ENCODE results near the gene PLEKHM3. TPM values are rescaled to one million over a fixed set of nuclear protein-coding genes. Genes with fewer than 3 reads are reported as not detected.
A peak's percentile ranks its signal among the peaks of the same experiment; 100 is the strongest.
"Not testable (repeated sequence)": the region's sequence is repeated elsewhere in the genome, so short reads cannot be mapped to it uniquely, and the experiment has no call there.

Gene PLEKHM3
- total RNA-seq, 1 donor from 2014 or later = 12.1 TPM

DNA sequence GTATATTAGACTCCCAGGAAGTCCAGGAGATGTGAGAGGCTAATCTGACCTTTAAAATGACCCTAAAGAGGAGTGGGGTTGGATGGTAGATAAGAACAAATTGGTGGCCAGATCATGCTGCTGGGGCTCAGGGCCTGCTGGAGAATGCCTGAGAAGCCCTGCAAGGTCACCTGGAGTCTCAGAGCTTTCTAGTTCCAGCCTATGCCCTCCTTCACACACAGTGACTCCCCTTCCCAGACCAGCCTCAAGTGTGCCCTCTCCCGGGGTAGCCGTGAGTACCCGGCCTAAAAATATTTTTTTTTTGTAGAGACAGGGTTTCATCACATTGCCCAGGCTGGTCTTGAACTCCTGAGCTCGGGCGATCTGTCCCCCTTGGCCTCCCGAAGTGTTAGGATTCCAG, 211.4 kb downstream of the PLEKHM3 start:
- H3K9me3 Mint-ChIP-seq = no peaks in the 10 kb centered on the region
- H3K36me3 Mint-ChIP-seq = no peaks in the 10 kb centered on the region
- peak overlapping the region; percentile 51 for H3K27ac Mint-ChIP-seq
- no peak for DNase-seq (ENCODE audit: extremely low spot score, unreplicated experiment)
- no peak overlapping the region for H3K4me3 Mint-ChIP-seq
- peaks cover 6% of the 10 kb centered on the region for H3K27me3 Mint-ChIP-seq
- peaks cover 16% of the 10 kb centered on the region for H3K4me1 Mint-ChIP-seq (ENCODE audit: unreplicated experiment)
- TF ChIP-seq, protein P1, sequence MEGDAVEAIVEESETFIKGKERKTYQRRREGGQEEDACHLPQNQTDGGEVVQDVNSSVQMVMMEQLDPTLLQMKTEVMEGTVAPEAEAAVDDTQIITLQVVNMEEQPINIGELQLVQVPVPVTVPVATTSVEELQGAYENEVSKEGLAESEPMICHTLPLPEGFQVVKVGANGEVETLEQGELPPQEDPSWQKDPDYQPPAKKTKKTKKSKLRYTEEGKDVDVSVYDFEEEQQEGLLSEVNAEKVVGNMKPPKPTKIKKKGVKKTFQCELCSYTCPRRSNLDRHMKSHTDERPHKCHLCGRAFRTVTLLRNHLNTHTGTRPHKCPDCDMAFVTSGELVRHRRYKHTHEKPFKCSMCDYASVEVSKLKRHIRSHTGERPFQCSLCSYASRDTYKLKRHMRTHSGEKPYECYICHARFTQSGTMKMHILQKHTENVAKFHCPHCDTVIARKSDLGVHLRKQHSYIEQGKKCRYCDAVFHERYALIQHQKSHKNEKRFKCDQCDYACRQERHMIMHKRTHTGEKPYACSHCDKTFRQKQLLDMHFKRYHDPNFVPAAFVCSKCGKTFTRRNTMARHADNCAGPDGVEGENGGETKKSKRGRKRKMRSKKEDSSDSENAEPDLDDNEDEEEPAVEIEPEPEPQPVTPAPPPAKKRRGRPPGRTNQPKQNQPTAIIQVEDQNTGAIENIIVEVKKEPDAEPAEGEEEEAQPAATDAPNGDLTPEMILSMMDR (conservative IDR thresholded peaks at IDR 0.05) = no peak

DNA sequence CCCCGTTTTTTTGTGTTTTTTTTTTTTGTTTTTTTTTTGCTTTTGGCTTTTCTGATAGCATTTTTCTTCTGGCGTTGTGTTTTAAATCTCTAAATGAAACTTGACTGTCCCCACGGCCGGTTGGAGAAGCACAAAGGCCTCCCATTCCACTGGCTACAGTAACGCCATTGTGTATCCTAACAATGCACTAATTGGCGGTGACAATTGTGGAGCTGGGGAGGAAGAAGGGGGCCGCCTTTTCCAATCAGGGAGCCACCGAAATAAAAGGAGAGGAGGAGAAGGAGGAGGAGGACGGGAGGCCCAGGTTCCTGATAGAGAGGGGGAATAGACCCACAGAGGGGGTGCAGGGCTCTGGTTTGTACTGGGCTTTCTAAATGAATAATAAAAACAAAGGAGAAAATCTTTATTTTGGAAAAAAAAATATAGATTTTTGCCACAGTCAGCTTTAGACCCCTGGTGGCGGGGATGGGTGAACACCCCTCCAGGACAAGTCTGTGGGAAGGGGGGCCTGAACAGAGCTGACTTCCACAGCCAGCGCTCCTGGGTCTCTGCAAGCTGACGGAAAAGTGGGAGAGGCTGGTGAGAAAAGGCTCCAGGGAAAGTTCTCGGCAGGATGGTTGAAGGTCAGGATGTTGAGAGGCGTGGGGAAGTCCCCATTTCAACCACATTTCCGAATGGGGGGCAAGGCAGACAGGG, 212.0 kb downstream of the PLEKHM3 start:
- no peaks in the 10 kb centered on the region for H3K36me3 Mint-ChIP-seq
- H3K27ac Mint-ChIP-seq = peak overlapping the region; percentile 51
- peaks cover 16% of the 10 kb centered on the region for H3K4me1 Mint-ChIP-seq (ENCODE audit: unreplicated experiment)
- TF ChIP-seq, protein P1 (conservative IDR thresholded peaks at IDR 0.05) = peak; percentile 73
- no peak overlapping the region for H3K4me3 Mint-ChIP-seq
- no peaks in the 10 kb centered on the region for H3K9me3 Mint-ChIP-seq
- no peak for DNase-seq (ENCODE audit: extremely low spot score, unreplicated experiment)
- H3K27me3 Mint-ChIP-seq = peaks cover 6% of the 10 kb centered on the region

DNA sequence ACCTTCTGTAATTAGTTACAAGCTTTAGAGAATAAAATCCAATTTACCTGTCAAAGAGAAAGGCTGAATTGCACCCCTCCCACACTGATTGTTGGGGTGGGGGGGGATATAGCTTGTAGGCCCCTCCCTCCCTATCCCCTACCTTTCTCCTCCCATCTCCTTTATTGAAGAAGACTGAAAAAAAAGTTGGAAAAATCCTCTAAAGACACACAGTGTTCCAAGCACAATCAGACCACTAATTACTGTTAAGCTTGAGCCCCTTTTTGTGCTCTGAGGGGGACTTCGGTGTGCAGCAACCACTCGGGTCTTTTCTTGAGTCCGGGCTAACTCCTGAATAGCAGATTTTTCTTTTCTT, 212.6 kb downstream of the PLEKHM3 start:
- H3K27me3 Mint-ChIP-seq = peaks cover 6% of the 10 kb centered on the region
- H3K4me1 Mint-ChIP-seq (ENCODE audit: unreplicated experiment) = peaks cover 16% of the 10 kb centered on the region
- no peaks in the 10 kb centered on the region for H3K36me3 Mint-ChIP-seq
- no peak for DNase-seq (ENCODE audit: extremely low spot score, unreplicated experiment)
- no peaks in the 10 kb centered on the region for H3K9me3 Mint-ChIP-seq
- no peak overlapping the region for H3K27ac Mint-ChIP-seq
- H3K4me3 Mint-ChIP-seq = no peak overlapping the region
- TF ChIP-seq, protein P1 (conservative IDR thresholded peaks at IDR 0.05) = no peak

DNA sequence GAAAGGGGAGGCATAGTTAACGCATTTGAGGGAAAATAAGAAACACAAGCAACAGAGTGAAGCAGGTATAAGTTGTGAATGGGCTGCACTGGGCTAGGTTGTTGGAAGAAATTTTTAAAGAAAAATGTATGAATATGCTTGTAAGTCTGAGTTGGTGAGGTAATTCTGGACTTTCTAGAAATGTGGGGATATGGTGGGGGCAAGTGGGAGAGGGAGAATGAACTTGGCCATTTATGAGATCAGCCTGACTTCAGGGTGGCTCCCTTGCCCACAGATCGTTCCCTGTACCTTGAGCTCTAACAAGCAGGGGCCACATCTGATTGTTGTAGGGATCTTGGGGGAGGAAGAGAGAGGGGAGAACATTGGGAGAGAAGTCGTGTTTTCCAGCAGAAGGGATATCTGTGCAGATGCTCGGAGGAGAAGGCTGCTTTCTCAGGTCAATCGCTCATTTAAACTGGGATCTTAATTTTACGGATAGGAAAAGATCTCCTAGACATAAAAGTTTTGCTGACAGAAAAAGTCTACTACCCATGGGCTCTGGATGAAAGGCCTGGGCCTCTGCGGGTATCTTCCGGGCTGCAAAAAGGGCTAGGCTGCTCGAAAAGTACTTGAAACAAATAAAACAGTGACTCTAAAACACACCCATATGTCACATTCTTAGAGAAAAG, 213.1 kb downstream of the PLEKHM3 start:
- Mint-ChIP-seq H3K4me1 (ENCODE audit: unreplicated experiment) (peaks cover 16% of the 10 kb centered on the region), H3K4me3 (peak overlapping the region; percentile 3), H3K9me3 (no peaks in the 10 kb centered on the region), H3K36me3 (no peaks in the 10 kb centered on the region), H3K27ac (peak overlapping the region; percentile 52), H3K27me3 (peaks cover 6% of the 10 kb centered on the region)
- TF ChIP-seq, protein P1 (conservative IDR thresholded peaks at IDR 0.05) = no peak
- no peak for DNase-seq (ENCODE audit: extremely low spot score, unreplicated experiment)

DNA sequence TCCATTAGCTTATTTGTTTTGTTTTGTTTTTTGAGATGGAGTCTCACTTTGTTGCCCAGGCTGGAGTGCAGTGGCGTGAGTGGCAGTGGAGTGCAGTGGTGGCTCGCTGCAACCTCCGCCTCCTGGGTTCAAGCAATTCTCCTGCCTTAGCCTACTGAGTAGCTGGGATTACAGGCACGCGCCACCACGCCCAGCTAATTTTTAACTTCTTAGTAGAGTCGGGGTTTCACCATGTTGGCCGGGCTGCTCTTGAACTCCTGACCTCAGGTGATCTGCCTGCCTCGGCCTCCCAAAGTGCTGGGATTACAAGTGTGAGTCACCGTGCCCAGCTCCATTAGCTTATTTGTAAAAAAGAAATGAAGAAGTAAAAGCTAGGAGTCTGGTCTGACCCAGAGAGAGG, 213.7 kb downstream of the PLEKHM3 start:
- not testable (repeated sequence) for H3K27me3 Mint-ChIP-seq; H3K27ac Mint-ChIP-seq; H3K4me3 Mint-ChIP-seq; DNase-seq (ENCODE audit: extremely low spot score, unreplicated experiment); H3K36me3 Mint-ChIP-seq; H3K9me3 Mint-ChIP-seq
- H3K4me1 Mint-ChIP-seq (ENCODE audit: unreplicated experiment) = peaks cover 16% of the 10 kb centered on the region

DNA sequence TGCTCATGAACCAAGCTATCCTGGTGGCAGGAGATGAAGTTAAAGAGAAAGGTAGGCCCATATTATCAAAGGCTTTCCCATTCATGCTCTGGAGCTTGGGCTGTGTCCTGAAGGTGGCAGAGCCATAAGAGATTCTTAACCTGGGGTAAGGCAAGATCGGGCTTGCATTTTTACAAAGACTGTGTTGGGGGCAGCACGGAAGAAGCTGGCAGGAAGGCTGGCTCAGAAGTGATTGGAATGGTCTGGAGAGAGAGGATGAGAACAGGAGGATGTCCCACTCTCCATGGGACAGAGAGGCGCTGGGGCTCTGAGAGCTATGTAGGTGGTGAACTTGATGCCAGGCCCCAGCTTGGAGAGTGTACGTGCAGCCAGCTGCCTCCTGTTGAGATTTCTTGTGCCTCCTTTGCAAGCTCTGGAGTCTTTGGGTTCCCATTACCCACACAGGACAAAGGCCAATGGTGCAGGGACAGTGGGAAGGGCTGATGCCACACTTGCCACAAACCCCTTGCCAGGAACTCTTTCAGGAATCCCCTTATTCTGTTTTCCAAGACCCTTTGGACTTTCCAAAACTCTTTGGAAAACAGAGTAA, 215.0 kb downstream of the PLEKHM3 start:
- H3K4me1 Mint-ChIP-seq (ENCODE audit: unreplicated experiment) = peaks cover 16% of the 10 kb centered on the region
- H3K4me3 Mint-ChIP-seq = no peak overlapping the region
- peaks cover 6% of the 10 kb centered on the region for H3K27me3 Mint-ChIP-seq
- H3K9me3 Mint-ChIP-seq = no peaks in the 10 kb centered on the region
- no peak for DNase-seq (ENCODE audit: extremely low spot score, unreplicated experiment)
- H3K36me3 Mint-ChIP-seq = no peaks in the 10 kb centered on the region
- peak overlapping the region; percentile 37 for H3K27ac Mint-ChIP-seq
- TF ChIP-seq, protein P1 (conservative IDR thresholded peaks at IDR 0.05) = no peak

Data from type B pancreatic cell (in vitro differentiated cells).